GM18861 (cell line): ENCODE results near the gene SVEP1.
"Not testable (repeated sequence)": the region's sequence is repeated elsewhere in the genome, so short reads cannot be mapped to it uniquely, and the experiment has no call there.

Experiments
- ATAC-seq: cut with Tn5 transposase; IDR thresholded peaks from one replicate; pipeline ENCODE4 v1.9.1; 2021; ENCODE audit not compliant: unreplicated experiment

The SVEP1 gene

DNA sequence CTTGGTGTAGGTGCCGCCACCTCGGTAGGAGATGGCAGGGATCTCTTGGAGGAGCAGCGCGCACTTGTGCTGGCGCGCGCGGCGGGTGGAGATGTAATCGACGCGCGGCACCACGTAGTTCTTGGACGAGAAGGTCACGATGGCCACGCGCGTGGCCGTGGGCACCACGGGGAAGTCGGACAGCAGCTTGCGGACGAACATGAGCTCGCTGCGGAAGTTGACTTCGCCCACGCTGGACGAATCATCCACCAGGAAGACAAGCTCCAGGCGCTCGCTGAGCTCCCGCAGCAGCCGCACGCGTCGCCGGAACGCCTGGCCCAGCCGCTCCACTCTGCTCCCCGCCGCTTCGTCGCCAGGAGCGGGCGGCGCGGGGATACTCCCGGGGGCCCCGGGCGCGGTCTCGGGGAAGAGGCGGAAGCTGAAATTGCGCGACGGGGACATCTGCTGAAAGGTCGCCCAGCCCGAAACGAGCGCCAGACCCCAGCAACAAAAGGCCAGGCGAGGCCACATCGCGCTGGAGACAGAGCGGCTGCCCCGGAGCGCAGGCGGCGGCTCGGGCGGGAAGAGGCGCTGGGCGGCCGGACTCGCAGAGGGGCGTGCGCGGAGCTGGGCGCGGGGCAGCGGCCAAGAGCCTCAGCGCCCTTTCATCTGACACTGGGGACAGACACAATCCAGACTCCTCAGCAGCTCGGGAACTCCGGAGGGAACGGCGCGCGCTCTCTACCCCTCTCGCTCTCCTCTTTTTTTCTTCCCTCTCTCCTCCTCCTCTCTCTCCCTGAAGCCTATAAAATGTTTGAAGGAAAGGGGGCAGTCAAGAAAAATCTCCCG lies at the start of gene SVEP1:
Gene SVEP1 (minus strand): TSS at position 708 of the 828 bp plus-strand sequence. CDS start 198 bp downstream, at position 510.
- ATAC-seq = no peak

- peak; percentile 94 for ATAC-seq
Measured at GRCh38 chr9:110626101-110626829, 46.7 kb upstream of the SVEP1 start.

DNA sequence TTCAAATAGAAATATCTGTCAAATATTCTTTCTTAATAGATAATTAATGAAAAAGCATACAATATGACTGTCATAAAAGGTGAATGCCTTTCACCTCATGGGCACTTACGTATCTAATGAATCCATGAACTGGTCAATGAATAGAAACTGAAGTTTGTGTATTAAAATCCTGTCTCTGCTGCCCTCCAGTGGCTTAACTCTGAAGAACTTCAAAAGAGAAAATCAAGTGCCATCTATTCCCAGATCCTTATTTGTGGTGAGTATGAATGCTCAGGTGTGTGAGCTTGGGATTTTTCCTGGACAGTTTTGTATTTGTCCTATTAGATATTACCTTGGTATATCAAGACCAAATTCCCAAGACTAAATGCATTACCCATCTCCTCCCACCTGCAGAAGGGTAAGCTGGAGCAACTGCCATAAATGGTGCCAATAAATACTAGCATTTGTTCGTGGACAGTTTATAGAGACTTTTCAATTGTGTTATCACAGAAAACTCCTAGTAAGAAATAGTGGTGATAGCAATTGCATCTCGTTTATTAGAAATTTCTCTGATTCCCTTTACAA lies 44.0 kb upstream of the SVEP1 start:
- peak; percentile 44 for ATAC-seq

DNA sequence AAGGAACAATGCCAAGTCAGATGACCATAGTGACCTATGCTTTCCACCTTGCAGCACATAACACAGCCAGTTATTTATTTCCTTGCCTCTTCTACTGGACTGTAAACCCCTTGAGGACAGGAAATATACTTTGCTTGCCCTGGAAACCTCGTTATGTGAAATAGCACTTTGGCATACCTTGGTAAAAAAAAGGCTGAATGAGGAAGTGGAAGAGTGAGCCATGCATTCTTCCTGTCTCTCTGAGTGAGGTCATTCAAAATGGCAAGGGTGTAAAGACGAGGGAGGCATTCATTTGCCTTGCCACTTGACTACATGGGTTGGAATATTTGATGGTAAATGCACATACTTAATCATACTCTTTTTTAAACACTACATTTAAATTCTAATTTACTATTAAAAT lies 42.8 kb upstream of the SVEP1 start:
- no peak for ATAC-seq

DNA sequence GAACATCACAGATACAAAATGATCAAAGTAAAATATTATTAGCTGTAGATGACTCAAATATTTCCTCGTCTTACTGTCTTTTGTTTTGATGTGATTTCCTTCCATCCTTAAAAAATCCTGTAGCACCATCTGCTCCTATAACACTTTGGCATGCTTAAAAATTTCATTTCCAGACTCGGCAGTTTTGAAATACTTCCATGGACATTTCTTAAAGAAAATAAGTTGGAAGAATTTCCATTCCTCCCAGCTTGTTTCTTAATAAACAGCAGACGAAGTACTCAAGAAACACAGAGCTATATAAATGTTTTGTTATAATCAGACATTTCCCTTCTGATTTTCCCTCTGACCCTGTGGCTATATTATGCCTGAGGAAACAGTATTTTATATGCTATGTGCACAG lies 41.2 kb upstream of the SVEP1 start:
- no peak for ATAC-seq

- no peak for ATAC-seq
Measured at GRCh38 chr9:110619831-110620230, 40.3 kb upstream of the SVEP1 start.

DNA sequence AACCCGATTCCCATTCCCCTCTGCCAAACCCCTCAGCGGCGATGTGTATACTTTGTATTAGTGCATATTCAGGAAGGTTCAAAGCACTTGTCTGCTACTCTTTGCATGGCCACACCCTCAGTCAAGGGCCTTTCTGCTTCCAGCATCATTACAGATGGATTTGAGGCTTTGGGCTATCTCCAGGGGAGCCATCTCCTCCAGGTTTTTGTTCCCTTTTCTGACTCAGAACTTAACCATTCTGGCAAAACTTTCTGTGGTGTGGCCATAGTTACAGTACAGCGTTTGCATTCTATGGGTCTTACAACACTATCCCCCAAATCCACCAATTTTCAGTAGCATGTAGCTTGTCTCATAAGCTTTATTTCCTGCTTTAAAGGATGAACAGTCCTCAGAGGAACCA lies 36.0 kb upstream of the SVEP1 start:
- ATAC-seq = no peak

GRCh38 chr9:110614576-110614975 lies 35.0 kb upstream of the SVEP1 start:
- ATAC-seq = not testable (repeated sequence)

GRCh38 chr9:110606179-110606790 lies 26.7 kb upstream of the SVEP1 start:
- ATAC-seq = no peak

- ATAC-seq = no peak
Measured at GRCh38 chr9:110605565-110605964, 26.0 kb upstream of the SVEP1 start.

- ATAC-seq = no peak
Measured at GRCh38 chr9:110604171-110604601, 24.6 kb upstream of the SVEP1 start.

- ATAC-seq = no peak
Measured at GRCh38 chr9:110602281-110602680, 22.7 kb upstream of the SVEP1 start.

- no peak for ATAC-seq
Measured at GRCh38 chr9:110601098-110601497, 21.6 kb upstream of the SVEP1 start.

- ATAC-seq = no peak
Measured at GRCh38 chr9:110599468-110599867, 19.9 kb upstream of the SVEP1 start.

DNA sequence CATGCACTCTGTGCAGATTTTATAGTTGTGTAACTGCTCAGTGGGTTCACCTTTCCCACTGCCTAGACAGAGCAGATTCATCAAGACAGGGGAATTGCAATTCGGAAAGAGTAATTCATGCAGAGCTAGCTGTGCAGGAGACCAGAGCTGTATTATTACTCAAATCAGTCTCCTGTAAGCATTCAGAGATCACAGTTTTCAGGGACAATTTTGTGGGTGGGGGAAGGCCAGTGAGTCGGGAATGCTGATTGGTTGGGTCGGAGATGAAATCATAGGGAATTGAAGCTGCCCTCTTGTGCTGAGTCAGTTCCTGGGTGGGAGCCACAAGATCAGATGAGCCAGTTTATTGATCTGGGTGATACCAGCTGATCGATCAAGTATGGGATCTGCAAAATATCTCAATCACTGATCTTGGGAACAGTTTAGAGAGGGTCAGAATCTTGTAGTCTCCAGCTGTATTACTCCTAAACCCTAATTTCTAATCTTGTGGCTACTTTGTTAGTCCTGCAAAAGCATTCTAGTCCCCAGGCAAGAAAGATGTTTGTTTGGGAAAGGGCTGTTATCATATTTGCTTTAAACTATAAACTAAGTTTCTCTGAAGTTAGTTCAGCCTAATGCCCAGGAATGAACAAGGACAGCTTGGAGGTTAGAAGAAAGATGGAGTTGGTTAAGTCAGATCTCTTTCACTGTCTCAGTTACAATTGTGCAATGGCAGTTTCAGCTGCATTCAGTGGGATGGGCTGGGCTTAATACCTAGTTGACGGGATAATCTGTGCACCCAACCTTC lies 12.7 kb upstream of the SVEP1 start:
- ATAC-seq = no peak

DNA sequence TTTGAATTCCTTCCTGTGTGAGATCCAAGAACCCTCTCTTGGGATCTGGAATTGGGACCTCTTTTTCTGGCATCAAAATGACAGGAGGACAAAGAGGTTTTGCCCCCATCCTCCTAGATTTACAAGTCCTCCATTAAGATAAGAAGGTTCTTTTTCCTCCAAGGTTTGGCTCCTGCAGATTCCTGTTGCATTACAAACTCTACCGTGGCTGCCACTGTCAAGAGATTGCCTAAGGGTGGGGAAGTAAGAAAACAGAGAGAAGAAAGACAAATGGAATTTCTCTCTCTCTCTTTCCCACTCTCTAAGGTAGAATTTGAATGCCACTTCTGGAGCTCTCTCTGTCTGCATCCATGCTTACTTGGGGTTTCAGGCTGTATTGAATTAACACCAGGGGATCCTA lies 12.0 kb upstream of the SVEP1 start:
- ATAC-seq = no peak

GRCh38 chr9:110590816-110591215 lies 11.3 kb upstream of the SVEP1 start:
- no peak for ATAC-seq

GRCh38 chr9:110588296-110588695 lies 8.8 kb upstream of the SVEP1 start:
- ATAC-seq = no peak

GRCh38 chr9:110583237-110583636 lies 3.7 kb upstream of the SVEP1 start:
- no peak for ATAC-seq

- ATAC-seq = no peak
Measured at GRCh38 chr9:110582156-110582555, 2.6 kb upstream of the SVEP1 start.

- ATAC-seq = no peak
Measured at GRCh38 chr9:110580850-110581249, 1.3 kb upstream of the SVEP1 start.
